ENCODE data around the gene CCL25.
"Not testable (repeated sequence)": the region's sequence is repeated elsewhere in the genome, so short reads cannot be mapped to it uniquely, and the experiment has no call there.

CCL25 gene, protein sequence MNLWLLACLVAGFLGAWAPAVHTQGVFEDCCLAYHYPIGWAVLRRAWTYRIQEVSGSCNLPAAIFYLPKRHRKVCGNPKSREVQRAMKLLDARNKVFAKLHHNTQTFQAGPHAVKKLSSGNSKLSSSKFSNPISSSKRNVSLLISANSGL

DNA sequence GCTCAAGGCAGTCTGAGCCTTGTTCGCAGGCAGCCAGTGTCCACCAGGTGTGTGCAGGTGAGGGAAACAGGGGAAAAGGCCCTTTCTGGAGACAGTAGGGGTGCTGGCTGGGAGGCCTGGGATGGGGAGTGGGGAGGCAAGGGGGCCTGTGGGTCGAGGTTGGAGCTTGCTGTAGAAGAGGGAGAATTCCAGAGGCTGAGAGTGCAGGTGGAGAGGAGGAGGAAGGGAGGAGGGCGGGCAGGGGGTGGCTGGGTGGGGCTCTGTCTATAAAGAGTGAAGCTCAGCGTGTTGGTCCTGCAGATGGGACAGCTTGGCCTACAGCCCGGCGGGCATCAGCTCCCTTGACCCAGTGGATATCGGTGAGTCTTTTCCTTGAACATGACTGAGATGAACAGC lies at the start of gene CCL25:
TSS of gene CCL25 (plus strand) at position 297 of the 396 bp plus-strand sequence. CDS start 290 bp downstream, outside the sequence.
- no peak for DNase-seq

DNA sequence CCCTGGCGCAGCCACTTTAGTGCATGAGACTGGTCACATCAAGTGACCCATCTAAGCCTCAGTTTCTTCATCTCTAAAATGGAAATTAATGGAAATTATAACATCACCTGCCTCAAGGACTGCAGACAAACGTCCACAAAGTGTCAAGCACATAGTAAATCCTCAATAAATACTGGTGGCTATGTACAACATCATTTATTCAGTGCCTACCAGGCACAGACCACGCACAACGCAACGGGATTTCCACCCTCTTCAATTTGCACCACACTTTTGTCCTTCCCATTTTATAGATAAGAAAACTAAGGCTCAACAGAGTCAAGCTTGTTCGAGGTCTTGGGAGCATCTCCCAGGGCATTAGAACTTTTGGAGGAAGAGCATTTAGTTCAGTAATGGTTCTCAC lies 48.6 kb upstream of the CCL25 start:
- no peak for DNase-seq

DNA sequence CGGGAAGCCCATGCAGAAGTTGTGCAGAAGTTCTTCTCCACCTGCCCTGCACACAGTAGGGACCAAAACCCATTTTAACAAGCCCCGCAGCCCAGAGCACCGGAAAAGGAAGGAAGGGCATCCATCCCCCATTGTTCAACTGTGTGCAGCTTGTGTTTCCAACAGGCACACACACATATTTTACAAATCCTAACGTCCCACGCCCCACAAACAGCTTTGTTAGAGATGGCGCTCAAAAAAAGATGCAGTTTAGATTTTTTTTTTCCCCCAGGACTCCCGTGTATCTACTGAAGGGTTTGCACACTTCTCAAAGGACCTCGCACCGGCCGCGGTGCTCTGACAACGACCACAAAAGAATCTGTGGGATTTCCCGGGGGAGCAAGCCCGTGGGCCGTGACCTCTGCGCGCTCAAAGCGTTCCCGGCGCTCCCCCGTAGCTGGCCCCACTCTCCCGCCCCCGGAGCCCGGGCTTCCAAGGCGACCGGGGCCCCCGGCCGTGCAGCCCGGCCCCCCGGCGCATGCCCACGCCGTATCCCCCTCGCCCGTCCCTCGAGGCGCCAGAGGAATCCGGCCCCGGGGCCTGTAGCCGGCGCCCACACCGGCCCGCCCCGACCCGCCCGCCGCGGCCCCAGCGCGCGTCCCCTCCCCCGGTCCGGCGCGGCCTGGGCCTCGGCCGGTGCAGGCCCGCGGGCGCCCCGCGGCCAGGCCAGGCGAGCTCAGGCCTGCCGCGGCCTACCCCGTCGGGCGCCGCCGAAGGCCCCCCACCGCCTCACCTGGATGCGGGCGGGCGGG lies 47.6 kb upstream of the CCL25 start:
- peak in 3 of 56 donors; percentile 8 to 39 (median 15) for DNase-seq

DNA sequence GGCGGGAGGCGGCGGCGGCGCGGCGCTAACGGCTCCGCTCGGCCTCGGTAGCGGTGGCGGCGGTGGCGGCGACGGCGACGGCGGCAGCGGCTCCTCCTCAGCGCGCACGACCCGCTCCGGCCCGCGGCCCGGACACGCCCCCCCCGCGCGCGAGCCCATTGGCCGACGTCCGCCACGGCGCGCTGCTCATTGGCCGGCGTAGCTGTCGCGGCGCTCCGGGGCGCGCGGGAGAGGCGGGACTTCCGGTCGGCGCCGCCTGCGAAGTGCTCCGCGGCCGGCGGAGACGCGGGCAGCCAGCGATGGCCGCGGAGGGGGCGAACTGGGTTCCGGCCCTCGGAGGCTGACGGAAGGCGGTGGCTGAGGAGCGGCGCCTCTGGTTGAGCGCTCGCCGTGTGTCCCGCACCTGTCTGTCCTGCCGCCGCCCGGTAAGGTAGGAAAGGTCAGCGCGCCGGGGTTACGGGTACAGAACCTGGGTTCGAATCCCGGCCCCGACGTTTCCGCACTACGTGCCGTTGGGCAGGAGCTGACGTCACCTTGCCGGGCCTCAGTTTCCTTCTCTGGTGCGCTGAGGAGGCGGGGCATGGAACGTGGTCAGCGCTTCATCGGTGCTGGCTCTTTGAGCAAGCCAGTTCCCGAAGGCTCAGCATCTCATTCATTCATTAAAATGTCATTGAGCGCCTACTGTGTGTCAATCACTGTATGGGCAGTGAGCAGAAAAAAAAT lies 46.9 kb upstream of the CCL25 start, which contains the start of gene ELAVL1:
TSS of gene ELAVL1 (minus strand) at position 108 of the 723 bp plus-strand sequence. CDS start 13,826 bp downstream, outside the sequence.
- DNase-seq, result peak in 55 of 56 donors; percentile 12 to 89 (median 69)

DNA sequence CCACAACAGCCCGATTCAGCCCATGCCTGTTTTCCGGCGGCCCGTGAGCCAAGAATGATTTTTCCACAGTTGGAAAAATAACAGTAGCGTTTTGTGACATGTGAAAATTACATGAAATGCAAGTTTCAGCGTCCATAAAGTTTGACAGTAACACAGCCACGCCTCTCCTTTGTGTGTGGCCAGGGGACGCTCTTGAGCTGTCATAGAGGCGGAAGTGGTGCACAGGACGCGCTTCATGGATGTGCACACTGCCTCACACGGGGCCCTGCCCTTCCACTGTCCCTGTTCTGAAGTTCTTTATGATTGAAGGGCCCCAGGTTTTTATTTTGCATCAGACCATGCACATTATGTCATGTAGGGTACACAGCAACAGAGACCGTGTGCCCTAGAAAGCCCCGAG lies 34.8 kb upstream of the CCL25 start:
- no peak for DNase-seq

DNA sequence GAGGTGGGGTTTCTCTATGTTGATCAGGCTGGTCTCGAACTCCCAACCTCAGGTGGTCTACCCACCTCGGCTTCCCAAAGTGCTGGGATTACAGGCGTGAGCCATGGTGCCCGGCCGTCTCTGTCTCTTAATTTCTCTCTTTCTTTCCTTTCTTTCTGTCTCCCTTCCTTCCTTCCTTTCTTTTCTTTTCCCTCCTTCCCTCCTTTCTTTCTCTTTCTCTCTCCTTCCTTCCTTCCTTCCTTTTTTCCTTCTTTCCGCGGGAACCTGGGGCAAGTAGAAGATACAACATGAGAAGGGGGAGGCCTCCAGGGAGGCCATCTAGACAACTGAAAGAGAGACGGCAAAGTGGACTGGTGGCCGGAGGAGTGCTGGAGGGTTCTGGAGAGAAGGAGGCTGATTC lies 31.9 kb upstream of the CCL25 start:
- no peak for DNase-seq

DNA sequence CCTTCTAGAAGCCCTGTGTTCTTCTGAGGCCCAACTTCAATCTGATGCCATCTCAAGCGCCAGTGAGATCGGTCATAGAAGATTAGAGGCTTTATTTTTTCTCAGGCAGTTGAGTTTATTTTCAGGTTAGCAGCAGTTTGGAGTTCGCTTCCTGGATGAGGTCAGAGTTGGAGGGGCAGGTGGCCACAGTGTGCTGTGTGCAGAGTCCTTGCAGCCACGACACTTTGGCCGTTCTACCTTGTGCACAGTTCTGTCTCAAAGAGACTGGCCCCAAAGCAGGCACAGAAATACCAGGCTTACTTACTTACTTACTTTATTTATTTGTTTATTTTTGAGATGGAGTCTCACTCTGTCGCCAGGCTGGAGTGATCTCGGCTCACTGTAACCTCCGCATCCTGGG lies 31.2 kb upstream of the CCL25 start:
- no peak for DNase-seq

DNA sequence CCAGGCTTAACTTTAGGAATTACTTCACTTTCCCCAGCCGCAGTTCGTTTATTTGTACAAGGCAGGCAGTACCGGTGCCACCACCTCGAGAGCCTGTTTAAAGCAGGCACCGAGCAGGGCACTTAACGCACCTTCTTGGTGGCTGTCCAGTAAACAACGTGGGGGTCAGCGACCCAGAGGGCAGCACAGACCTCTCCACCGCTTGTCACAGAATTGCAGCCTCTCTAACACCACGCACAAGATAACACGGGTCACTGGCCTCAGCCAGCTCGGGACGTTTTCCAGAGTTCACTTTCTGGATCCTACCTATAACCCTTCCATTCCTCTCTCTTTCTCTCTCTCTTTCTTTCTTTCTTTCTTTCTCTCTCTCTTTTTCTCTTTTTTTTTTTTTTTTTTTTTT lies 30.3 kb upstream of the CCL25 start:
- DNase-seq, result no peak

DNA sequence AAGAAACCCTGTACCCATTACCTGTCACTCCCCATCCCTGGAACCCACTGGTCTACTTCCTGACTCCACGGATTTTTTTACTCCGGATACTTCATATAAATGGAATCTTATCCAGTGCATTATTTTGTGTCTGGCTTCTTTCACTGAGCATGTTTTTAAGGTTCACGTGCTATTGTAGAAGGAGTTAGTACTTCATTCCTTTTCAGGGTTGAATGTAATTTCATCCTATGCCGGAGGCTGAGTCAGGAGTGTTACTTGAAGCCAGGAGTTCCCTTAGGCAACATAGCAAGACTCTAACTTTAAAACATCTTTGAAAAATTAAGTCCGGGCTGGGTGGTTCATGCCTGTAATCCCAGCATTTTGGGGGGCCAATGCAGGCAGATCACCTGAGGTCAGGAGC lies 29.2 kb upstream of the CCL25 start:
- no peak for DNase-seq

DNA sequence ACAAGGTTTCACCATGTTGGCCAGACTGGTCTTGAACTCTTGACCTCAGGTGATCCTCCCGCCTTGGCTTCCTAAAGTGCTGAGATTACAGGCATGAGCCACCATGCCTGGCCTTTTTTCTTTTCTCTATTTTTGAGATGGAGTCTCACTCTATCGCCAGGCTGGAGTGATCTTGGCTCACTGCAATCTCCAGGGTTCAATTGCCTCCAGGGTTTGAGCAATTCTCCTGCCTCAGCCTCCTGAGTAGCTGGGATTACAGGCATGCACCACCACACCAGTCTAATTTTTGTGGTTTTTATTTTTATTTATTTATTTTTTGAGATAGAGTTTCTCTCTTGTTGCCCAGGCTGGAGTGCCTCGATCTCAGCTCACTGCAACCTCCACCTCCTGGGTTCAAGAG lies 28.3 kb upstream of the CCL25 start:
- DNase-seq, result not testable (repeated sequence)

DNA sequence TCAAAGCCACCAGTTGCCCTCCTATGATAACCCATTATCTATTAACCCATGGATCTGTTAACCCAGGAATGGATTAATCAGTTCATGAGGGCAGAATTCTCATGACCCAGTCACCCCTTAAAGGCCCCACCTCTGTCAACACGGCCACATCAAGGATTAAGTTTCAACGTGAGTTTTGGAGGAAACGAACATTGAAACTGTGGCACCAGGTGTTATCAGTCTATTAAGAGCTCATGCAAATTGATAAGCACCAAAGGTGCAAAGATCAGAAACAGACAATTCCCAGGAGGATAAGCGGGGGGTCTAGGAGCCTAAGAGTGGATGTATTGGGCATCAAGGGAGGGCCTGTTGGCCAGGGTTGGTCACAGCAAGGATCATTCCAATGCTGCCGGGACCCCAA lies 27.2 kb upstream of the CCL25 start:
- no peak for DNase-seq

DNA sequence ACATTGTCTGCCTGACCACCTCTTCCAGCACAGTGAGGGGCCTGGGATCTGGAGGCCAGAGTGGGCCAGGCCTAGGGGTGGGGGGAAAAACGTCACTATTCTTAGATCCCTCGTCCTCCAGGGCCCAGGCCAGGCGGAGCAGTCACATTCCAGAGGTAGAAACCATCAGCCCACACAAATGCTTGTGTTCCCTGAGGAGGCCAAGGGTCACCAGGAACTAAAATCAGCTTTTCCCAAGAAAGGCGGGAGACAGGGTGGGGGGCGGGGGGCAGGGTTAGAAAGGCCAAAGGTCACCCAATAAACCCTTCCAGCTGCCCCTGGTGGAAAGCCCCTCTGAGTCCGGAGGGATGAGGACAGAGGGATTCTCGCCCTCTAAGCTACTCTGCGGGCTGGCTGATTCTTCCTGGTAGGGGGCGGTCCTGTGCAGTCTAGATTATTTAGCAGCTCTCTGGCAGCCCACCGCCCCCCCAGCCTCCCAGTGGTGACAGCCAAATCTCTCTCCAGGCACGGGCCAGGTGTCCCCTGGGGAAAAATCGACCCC lies 23.5 kb upstream of the CCL25 start:
- DNase-seq, result peak in 1 of 56 donors; percentile 14

DNA sequence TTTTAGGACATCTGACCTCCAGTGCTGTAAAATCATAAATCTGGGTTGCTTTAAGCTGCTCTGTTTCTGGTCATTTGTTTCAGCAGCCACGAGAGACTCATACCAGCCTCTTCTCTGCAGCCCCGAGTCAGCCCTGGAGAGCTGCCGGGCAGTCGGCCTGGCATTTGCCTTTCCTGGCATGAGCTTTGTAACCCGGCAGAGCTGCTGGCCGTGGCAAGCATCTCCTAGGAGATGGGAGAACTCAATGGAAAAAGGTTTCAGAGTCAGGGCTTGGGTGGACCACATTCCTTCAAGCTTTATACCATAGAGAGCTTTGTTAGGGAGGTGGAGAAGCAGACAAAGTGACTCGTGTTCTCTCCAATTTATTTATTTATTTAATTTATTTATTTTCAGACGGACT lies 21.6 kb upstream of the CCL25 start:
- peak in 5 of 56 donors; percentile 2 to 20 (median 4) for DNase-seq

DNA sequence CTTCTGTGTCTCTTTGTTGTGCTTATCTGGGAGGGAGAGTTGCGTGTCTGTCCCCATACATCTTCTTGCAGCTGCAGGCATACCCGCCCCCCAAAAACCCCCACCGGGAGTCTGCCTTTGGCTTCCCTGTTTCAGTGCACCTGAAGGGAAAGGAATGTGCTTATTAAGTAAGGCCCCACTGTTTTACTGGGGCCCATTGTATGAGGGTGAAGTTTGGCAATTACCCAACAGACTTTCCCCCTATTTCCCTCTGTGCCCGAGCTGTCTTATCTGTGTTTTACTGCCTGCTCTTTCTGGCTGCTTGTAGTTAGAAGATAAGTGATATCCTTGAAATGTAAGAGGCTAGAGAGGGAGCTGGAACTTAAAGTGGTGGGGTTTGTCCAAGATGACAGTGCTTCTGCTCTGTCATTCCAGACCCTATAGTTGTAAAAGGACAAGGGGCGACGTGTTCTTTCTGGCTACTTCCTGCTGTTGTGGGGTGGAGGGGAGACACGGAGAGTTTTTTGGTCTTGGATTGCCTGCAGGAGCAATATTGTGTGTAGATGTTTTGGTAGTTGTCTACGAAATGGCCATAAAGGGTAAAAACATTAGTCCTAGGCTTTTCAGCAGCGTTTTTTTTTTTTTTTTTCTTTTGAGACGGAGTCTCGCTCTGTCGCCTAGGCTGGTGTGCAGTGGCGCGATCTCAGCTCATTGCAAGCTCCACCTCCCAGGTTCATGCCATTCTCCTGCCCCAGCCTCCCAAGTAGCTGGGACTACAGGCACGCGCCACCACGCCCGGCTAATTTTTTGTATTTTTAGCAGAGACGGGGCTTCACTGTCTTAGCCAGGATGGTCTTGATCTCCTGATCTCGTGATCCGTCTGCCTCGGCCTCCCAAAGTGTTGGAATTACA lies 19.0 kb upstream of the CCL25 start:
- not testable (repeated sequence) for DNase-seq

DNA sequence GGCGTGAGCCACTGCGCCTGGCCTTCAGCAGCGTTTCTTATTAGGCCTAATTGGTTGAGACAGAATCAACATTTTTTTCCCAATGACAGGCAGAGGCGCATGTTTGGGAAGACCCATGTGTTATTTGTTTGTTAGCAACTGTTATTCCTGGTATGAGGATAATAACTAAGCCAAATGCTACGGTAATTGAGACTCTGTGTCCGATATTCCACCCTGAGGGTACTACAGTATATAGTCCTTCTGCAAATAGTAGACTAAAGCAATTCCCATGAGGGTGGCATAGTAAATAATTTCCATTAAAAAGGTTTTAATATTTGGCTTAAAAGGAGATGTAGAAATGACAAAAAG lies 18.4 kb upstream of the CCL25 start:
- no peak for DNase-seq

DNA sequence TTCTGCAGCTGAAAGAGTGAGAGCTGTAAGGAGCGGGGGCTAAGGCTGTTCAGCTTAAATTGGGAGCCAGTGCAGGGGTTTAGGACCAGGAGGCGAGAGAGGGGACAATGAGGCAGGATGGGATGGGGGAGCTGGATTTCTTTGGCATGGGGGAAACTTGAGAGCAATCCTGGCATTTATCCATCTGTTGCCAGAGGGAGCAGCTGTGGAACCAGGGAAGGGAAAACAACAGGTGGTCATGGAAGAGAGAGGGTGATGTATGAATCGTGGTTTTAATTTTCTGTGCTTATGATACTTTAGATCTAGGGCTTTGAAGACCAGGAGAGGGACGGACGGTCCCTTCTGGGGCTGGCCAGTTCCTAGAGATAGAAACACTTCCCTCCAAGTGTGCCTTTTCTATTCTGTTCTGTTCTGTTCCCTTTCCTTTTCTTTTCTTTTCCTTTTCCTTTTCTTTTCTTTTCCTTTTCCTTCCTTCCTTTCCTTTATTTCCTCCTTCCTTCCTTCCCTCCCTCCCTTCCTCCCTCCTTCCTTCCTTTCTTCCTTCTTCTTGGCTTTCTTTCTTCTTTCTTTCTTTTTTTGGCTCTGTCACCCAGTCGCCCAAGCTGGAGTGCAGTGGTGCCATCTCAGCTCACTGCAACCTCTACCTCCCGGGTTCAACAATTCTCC lies 16.0 kb upstream of the CCL25 start:
- DNase-seq, result no peak

DNA sequence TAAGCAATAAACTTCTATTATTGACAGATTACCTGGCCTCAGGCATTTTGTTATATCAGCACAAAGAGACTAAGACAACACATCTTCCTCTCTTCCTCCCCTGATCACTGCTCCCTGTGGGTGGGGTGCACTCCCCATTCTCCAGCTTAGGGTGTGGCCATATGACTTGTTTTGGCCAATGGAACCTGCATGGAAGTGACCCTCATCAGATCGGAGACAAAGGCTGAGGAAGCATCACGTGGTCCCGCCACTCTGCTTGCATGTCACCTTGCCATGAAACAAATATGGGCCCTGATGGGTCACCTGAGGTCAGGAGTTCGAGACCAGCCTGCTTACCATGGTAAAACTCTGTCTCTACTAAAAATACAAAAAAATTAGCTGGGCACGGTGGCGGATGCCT lies 13.7 kb upstream of the CCL25 start:
- DNase-seq, result no peak

DNA sequence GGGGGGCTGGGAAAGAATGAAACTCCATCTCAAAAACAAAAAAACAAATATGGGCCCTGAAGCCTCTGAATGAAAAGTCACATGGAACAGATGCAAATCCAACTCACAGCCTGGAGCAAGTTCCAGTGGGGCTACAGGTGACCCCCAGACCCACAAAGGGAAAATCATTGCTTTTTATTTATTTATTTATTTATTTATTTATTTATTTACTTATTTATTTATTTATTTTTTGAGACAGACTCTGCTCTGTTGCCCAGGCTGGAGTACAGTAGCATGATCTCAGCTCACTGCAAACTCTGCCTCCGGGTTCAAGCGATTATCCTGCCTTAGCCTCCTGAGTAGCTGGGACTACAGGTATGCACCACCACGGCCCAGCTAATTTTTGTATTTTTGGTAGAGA lies 13.3 kb upstream of the CCL25 start:
- DNase-seq, result no peak

DNA sequence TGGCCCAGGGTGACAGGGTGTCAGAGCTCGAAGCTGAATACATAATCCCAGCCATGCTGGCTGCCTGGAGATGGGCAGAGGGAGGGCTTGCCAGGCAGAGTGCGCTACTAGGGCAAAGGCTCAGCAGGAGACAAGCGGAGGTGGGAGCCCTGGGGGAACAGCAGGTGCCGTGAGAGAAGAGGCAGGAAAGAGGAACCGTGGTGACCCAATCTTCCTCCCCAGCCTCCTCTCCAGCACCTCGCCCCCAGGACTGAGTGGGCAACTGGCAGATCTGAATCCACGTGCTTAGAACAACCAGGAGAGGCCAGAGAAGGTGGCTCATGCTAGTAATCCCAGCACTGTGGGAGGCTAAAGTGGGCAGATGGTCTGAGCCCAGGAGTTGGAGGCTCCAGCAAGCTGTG lies 11.0 kb upstream of the CCL25 start:
- DNase-seq, result no peak

DNA sequence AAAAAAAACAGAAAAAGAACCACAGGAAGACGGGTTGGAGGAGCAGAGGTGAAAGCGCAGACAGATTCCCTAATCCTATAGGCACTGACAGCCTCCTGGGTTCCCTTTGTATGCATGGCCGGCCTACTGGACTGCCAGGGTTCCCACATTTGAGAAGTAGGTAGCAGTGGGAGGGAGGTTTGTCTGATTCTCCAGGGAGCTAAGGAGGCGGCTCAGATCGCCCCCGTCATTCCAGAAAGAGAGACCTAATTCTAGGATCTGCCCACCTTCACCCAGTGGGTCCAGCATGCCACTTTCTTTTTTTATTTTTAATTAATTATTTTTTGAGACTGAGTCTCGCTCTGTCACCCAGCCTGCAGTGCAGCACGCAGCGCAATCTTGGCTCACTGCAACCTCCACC lies 9.7 kb upstream of the CCL25 start:
- no peak for DNase-seq

DNA sequence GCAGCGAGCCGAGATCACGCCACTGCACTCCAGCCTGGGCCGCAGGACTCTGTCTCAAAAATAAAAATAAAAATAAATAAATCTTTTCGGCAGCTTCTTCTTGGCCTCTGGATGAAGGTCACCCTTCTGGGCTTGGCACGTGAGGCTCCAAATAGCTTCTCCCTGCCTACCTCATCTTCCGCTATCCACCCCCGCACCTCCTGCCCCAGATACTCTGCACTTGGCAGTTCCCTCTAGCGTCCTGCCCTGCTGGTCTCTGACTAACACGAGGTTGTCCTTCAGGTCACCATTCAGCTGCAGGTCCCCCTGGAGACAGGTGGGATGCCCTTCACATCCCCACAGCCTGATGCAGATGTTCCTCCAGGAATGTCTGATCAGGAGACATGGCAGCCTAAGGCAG lies 8.5 kb upstream of the CCL25 start:
- peak in 1 of 56 donors; percentile 5 for DNase-seq
